Renal pelvis (tissue), 4 donors: ENCODE results near the gene KIAA1614. TPM values are rescaled to one million over a fixed set of nuclear protein-coding genes. Genes with fewer than 3 reads are reported as not detected.
"Not testable (repeated sequence)": the region's sequence is repeated elsewhere in the genome, so short reads cannot be mapped to it uniquely, and the experiment has no call there.

ENCODE experiments used
- DNase-seq: peaks from one replicate; pipeline ENCODE4 v3.0.0-alpha.2; 2013
- polyA plus RNA-seq, 3 donors: library from polyadenylated mRNA; unstranded; fragments of 120-200 nt; gene quantifications; one replicate each; pipeline ENCODE4 v1.2.1, GENCODE V29; 2013; ENCODE audit not compliant: insufficient read length in 3 of 3

The KIAA1614 gene
- polyA plus RNA-seq, 3 donors: 9.2 to 12.5 (median 10.8) TPM

DNA sequence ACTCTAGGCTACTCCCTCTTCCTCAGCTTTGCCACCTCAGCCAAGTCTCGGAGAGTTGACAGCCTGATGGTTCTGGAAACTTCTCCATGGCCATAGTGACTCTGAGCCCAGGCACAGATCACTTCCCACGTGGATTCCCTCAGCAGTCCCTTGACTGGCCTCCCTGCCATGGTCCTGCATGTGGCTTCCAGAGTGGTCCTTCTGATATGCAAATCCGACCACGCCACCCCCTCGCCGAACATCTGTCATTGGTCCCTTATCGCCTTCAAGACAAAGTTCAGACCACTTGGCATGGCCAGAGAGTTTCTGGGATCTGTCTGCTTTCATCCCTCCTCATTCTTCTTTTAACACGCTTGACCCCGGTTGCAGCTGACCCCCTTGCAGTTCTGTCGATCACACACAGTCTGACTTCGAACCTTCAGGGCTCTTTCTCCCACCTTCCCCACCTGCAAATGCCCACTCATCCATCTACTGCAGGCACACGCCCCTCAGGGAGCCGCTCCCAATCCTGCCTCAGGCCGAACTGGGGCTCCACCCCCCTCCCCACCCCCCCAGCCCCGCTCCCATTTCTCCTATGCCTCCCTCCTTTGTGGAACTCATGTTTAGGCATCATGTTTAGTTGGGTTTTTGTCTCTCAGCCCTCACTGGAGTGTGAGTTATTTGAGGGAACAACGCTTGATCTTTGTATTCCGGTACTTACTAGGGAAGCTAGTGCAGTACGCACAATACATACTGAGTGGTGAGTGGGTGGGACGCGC lies 29.0 kb downstream of the KIAA1614 start:
- no peak for DNase-seq

DNA sequence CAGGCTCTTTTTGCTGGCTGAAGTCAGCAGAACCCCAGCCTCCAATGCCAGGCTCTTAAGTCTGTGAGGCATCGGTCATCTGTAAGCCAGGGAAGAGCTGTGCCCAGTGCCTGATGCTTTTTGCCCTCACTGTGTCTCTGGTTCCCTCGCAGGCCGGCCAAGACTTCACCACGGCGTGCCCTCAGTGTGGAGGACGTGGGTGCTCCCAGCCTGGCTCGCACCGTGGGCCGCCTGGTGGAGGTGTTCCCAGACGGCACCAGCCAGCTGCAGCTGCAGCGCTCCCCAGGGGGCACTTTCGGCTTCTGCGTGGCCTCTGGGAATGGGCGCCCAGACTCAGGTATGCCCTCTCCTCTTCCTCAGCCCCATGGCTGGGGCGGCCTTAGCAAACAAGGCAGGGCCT lies 32.5 kb downstream of the KIAA1614 start:
- DNase-seq: no peak

DNA sequence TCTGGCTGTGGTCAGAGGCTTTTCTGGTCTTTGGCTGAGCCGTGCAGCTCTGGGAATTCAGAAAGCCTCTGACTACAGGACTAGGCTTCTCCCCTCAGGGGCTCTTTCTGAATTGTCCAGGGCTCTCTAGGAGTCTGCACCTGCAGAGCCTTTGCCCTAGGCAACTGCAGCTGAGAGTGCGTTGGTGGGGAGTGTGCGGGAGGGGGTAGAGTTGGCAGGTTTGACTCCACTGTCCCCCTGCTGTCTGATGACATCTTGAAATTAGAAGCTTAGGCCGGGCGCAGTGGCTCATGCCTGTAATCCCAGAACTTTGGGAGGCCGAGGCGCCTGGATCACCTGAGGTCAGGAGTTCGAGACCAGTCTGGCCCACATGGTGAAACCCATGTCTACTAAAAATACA lies 32.9 kb downstream of the KIAA1614 start:
- DNase-seq: no peak

DNA sequence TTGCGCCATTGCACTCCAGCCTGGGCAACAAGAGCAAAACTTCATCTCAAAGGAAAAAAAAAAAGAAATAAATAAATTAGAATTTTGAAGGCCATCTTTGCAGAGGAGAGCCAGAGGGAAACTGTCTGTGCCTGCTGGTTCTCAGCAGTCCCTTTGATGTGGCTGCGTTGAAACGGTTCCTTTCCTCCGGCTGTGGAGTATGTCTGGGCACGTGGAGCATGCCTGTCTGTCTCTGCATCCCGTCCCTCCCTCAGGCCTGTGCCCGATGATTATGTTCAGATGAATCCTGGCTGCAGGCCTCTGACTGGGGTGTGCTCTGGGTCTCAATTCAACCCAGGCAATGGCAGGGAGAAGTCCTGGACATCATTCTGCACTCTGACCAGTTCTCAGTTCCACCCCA lies 33.4 kb downstream of the KIAA1614 start:
- no peak for DNase-seq

DNA sequence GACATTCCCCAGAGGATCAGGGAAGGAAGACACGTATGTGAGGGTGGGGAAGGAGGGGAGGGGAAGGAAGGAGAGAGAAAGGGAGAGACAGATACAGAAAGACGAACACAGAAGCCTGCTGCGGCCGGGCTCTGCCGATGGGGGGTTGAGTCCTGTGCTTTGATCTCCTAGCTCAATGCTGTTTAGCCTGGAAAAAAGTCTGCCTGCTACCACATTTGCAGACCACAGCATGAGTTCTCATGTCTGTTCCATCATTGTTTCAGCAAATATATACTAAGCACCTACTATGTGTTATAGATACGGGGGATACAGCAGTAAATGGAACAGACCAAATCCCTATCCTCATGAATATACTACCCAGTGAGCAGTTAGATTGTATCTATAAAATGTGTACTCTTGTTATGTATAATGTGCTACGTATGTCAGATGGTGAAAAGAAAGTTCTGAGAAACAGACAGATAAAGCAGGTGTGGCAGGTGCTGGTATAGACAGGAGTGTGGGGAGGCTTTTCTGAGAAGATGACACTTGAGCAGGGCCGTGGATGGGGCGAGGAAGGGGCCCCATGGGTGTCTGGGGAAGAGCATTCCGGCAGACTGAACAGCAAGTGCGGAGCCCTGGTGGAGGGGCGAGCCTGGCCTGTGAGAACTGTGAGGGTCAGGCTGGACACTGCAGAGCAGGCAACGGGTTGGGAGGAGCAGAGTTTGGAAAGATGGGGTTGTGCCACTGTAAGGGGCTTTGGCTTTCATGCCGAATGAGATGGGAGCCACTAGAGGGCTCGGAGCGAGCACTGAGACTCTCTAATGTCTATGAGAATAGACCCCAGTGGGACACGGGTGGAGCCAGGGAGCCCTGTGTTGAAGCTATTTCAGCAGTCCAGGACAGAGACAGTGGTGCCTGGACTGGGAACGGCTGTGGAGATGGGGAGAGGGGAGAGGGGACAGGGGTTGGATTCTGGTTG lies 34.1 kb downstream of the KIAA1614 start:
- DNase-seq: no peak

DNA sequence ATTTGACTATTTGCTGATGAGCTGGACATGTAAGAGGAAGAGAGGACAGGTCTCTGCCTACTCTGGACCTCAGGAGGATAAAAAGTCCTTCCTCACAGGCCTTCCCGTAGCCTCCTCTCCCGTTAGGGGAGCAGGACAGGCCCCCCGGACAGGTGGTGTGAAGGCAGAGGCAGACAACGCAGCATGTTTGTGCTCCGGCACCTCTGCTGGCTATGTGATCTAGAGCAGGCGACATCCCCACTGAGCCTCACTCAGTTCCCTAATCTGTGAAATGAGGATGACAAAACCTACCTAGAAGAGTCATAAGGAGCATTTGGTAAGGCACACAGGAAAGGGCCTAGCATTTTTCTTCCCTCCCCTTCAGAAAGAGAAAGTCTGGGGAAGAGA lies 34.8 kb downstream of the KIAA1614 start:
- no peak for DNase-seq

DNA sequence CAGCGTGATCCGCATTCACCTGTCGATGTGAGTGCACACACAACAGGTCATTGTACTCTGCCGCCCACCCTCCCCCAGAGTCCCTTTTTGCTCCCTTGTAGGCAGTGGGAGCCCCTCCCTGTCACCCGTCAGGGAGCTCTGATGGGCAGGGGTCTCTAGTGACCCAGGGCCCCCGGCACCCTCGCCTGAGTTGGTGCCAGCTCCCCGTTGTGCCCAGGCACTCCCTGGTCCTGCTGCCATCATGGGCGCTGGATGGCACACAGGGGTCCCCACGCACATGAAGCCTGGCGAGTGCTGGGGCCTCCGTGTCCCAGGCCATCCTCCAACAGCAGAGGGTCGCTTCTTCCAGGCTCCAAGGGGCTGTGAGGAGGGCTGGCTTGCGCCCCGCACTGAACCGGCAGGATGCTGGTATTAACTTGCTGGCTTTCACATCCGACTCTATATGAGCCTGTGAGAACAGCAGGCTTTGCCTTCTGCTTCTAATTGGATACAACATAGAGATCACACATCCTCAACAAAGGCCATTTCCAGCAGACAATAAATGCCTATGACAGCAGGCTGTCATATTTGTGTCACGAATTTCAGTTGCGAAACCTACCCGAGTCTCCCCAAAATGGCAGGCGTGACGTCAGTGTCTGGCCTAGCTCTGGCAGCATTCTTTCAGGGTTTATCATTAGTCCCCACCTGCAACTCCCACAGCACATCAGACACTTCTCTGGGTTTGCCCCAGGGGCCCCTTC lies 35.4 kb downstream of the KIAA1614 start:
- no peak for DNase-seq

DNA sequence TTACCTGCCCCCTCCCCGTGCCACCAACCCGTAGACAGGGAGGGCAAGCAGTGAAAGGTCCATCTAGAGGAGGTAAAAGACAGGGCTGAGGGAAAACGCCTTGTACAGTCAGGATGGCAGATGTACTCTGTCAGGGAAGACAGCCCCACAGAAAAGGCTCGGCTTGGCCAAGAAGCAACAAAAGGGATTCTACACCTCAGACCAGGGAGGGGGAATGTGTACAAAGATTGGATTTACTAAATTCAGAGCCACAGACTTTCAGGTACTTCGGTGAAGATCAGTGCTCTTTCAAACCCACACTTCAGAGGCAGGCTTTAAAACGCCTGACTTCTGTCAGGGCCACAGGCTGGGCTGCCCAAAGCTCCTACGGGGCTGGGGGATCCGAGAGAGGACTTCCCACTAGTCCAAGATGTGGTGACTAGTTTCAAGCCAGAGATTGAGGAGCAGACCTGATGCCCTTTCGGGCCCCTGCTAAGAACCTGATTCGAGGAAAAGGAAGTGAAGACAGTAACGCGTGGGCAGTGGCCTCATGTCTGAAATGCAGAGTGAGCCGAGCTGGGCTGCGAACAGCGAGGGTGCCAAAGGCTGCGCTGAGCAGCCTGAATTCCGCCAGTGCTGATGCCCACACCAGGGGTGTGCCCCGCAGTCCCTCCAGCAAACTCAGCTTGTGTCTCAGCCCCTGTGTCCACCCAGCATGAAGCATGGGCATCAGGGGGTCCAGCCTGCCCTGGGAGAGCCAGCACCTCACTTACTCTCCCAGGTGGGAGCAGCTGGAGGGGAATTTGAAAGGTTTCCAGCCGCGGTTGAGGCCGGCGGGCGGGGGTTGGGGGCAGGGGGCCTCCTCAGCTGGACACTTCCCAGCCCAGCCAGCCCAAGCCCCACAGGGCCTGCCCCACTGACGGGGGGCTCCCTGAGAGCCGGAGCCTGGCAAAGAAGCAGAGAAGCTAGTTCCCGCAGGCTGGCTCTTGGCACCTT lies 36.2 kb downstream of the KIAA1614 start:
- no peak for DNase-seq

DNA sequence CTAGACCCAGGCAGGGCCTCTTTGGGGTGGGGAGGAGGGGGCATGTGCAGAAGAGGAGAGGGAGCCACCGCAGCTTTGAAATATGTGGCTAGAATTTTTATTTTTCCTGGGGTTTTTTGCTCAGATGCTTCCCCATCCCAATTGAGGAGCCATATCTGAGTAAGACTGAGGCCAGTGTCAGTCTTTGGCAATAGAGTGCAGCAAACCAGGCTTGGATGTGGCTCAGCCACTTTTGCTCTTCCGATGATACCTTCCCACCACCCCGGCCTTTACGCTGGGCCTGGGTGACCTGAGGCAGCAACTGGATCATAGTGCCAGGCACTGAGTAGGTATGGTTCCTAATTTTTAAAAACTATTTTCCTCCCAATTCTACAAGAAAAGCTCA lies 36.9 kb downstream of the KIAA1614 start:
- DNase-seq: no peak

DNA sequence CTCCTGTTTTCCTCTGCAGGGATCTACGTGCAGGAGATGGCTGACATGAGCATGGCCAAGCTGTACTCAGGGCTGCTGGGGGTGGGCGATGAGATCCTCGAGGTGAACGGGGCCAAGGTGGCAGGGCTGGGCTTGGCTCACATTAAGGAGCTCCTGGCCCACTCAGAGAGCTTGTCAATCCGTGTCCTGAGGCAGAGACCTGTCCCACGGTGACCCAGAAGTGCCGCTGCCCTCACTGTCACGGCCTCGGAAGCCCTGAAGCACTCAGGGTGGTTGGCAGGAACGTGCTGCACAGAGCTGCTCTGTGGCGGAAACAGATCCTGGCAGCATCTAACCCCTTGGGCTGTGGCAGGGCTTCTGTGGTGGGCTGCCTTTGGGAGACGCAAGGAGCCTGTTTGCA lies 37.6 kb downstream of the KIAA1614 start:
- DNase-seq: no peak

DNA sequence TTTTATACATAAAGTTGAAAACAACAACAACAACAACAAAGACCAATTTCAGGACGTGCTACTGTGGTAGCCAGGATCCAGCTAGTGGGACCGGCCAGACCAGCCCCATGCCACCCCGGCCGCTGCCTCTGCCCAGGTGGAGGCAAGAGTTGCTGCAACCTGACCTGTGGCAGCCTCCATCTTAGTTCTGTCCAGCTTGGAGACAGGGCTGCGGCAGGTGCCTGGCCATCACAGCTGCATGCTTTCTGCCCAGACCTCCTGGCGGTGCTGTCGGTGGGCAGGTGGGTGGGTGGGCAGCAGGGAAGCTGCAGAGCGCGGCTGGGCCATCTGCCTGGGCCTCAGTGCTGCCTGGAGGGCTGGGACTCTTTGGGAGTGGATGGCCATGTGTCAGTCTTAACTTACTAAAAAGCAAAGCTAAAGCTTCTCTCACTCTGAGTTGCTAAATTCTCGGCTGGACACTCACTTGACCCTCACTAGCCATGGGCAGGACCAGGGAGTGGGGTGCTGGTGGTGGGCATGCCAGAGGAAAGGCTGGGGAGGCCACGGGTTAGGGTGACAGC lies 38.6 kb downstream of the KIAA1614 start:
- DNase-seq: no peak

DNA sequence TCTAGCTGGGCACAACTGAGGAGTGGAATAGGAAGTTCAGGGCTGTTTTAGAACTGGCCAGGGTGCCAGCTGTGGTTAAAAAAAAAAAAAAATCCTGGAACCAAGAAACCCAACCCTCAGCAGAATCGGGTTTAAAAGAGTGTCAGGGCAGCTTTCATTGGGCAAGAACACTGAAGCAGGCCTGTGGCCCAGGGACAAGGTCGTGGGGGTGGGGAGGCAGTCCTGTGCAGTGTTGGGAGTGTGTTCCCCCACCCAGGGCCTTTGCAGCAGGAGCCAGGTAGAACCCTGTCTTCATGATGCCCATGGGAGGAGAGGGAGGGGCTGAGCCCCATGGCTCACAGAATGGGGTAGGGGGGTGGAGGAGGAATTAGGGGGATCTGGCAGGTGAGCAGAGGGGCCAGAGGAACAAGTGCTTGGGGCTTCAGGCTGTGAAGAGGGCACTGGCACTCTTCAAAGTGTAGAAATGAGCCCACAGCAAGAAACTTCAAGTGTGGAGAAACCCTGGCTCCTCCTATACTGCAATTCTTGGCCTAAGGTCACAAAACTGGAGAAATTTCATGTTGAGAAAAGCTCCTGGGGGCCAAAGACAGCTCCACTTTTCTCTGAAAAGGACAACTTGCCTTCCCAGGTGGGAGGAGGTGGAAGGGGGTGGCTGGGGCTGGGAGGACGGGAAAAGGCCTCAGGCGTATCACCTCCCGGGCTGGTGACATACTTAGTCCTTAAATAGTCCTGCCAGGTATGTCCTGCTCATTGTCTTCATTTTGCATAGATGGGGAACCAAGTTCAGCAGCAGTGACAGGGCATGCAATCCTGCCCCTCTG lies 39.3 kb downstream of the KIAA1614 start:
- no peak for DNase-seq

DNA sequence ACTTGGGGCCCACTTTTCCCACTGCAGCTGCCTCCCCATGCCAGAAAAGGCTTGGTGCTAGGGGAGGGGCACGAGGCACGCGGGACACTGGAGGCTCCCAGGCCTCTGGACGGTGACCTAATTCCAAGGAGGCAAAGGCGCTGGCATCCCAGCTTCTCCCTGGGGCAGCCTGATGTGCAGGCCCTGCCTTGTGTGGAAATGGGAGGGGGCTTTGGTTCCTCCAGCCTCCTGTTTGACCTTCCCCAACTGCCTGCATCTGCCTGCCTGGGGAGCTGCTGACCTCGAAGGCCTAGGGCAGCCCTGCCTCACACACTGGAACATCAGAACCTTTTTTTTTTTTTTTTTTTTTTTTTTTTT lies 39.9 kb downstream of the KIAA1614 start:
- no peak for DNase-seq

DNA sequence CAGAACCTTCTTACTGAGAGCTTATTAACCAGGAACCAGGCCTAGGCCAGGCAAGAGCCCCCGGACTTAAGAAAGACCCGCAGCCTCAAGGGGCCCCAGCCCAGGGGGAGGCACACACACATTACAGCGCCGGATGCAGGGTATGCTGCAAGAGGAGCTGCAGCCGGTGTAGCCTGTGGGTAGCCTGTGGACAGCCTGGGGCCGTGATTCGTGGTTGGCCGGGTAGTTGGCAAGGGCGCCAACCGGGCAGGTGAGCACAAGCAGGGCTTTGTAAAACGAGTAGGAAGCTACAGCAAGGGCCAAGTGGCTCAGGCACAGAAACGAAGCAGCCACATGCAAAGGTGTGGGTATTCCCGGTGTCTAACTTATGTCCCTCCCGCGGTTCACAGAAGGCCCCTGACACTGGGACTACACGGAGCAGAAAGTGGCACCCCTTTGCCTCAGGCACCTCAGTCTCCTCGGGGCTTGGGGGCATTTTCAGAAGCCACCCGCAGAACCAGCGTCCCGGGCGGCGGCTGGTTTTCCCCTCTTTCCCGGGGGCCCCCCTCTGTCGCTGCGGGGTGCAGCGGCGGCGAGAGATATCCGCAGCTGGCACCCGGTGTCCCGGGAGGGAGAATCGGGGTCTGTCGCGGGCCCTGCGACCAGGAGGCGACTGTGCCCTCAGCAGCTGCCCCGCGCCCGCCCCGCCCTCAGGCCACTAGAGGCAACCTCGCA lies 40.8 kb downstream of the KIAA1614 start:
- no peak for DNase-seq

DNA sequence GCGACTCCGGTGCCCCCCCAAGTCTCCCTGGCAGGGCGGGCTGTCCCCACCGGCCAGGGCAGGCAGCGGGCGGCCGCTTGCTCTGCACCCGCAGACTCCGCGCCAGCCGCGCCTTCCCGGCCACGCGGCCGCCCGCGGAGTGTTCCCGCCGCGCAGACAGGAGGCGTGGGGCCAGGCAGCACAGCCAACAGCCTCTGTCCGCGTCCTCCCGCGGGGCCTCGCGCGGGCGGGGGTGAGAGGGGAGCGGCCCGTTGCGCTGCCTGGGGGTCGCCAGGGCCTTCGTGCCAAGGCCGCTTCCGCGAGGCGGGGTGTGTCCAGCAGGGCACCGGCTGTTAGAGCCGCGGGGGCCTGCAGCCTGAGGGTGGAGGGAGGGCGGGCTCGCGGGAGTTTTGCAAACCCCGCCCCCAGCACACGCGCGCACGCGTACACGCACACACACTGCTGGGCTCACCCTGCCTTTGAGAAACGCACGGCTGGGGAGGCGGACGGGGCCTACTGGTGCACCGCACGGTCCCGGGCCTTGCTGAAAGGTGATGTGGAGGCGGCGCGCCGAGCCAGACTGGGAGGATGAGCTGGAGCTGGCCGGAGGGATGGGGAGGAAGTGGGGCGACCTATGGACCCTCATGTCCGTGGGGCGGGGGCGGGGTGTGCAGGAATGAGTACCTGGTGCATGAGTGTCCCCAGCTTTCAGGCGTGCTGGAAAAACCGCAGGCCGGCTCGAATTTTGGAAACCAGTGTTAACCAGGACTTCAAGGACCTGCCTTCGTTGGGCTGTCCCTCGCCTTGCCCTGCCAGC lies 41.5 kb downstream of the KIAA1614 start:
- DNase-seq: no peak

DNA sequence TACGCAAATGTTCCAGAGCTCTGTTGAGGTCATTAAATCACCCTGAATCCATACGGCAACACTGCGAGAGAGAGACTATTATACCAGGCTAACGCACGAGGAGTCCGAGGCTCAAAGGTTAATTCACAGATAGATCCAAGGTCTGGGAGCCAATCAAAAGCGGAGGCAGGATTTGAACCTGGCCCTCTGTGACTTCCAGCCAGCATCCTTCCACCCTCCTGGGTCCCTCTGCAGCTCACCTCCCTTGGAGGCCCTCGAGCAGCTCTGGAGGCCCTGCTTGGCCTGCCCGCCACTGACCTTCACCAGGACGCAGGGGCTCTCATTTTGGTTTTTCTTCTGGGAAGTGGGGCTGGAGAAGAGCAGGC lies 42.1 kb downstream of the KIAA1614 start:
- no peak for DNase-seq

DNA sequence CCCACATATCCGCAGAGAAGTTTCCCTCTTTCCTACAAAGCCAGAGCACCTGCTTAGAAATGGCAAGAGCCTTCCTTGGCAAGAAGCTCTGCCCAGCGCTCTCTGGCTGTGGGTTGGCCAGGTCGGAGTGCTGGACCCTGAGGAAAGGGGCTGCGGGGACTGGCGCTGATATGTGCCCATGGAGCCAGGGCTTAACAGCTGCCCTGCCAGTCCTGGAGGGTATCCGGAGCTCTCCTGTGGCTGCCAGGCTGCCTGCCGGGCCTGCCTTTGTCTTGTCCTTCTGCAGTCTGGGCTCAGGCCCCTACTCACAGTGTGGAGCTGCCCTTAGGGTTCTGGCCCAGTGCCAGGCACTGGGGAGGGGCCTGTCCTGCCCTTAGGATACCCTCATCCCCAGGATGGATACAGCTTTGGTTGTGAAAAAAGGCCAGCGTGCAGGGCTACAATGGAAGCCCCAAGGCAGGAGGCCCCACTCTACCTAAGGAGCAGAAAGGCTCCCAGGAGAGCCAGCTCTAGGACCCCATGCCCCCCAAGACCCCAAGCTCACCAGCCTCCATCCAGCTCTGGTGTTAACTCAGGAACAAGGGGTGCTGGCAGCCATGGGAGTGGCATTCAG lies 43.4 kb downstream of the KIAA1614 start:
- no peak for DNase-seq

DNA sequence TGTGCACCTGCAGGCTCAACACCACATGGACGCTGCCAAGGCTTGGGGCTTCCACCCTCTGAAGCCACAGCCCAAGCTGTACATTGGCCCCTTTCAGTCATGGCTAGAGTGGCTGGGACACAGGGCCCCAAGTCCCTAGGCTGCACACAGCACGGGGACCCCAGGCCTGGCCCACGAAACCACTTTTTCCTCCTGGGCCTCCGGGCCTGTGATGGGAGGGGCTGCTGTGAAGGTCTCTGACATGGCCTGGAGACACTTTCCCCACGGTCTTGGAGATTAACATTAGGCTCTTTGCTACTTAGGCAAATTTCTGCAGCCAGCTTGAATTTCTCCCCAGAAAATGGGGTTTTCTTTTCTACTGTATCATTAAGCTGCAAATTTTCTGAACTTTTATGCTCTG lies 46.9 kb downstream of the KIAA1614 start:
- DNase-seq: not testable (repeated sequence)
